ENCODE results near the gene TMEM132C. TPM values are rescaled to one million over a fixed set of nuclear protein-coding genes. Genes with fewer than 3 reads are reported as not detected.
"Not testable (repeated sequence)": the region's sequence is repeated elsewhere in the genome, so short reads cannot be mapped to it uniquely, and the experiment has no call there.

The TMEM132C gene
- total RNA-seq, 1 donor from 2014 or later: 11.7 TPM

DNA sequence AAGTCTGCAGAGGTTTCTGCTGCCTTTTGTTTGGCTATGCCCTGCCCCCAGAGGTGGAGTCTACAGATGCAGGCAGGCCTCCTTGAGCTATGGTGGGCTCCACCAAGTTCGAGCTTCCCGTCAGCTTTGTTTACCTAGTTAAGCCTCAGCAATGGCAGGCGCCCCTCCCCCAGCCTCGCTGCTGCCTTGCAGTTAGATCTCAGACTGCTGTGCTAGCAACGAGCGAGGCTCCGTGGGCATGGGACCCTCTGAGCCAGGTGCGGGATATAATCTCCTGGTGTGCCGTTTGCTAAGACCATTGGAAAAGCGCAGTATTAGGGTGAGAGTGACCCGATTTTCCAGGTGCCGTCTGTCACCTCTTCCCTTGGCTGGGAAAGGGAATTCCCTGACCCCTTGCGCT lies 230.4 kb downstream of the TMEM132C start:
- not testable (repeated sequence) for DNase-seq

GRCh38 chr12:128507470-128507869 lies 240.5 kb downstream of the TMEM132C start:
- DNase-seq: no peak

- DNase-seq: no peak
Observed at GRCh38 chr12:128509170-128509569, 242.2 kb downstream of the TMEM132C start.

- DNase-seq: no peak
Observed at GRCh38 chr12:128510511-128510910, 243.5 kb downstream of the TMEM132C start.

GRCh38 chr12:128513331-128513730 lies 246.4 kb downstream of the TMEM132C start:
- DNase-seq: peak; percentile 22

DNA sequence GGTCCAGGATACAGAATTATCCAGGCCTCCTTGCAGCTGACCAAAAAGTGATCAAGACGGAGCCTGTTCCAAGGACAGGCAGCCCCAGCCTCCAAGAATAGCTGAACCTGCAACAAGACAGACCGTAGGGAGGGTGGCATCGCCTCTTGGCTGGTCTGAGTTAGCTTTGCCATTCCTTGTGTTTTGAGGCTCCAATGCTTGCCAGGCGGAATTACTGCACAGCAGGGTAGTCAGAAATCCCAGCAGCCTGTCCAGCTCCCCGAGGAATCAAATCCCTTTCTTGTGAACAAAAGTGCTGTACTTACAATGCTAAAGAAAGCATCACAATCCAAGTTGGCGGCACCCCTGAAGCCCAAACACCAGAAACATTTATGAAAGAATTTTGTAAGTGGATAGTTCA lies 246.9 kb downstream of the TMEM132C start:
- DNase-seq: no peak

GRCh38 chr12:128518644-128519043 lies 251.7 kb downstream of the TMEM132C start:
- DNase-seq: no peak

GRCh38 chr12:128519426-128519825 lies 252.5 kb downstream of the TMEM132C start:
- DNase-seq: peak; percentile 31

DNA sequence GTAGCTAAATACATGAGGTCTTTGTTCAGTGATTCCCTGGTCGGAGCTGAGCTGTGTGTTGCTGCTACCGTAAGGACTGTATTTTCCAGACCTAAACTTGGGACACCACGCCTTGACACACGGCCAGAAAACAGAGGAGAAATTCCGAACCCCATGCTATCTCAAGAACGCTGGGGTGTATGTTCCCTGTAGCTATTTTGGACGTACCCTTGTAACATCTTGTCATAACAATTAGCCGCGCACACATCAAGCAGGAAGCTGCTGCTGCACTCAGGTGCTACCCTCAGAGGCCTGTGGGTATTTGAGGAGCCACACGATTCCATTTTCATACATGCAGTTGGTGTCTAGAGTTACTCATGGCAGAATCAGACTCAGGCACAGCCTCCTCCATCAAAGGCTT lies 255.0 kb downstream of the TMEM132C start:
- no peak for DNase-seq

DNA sequence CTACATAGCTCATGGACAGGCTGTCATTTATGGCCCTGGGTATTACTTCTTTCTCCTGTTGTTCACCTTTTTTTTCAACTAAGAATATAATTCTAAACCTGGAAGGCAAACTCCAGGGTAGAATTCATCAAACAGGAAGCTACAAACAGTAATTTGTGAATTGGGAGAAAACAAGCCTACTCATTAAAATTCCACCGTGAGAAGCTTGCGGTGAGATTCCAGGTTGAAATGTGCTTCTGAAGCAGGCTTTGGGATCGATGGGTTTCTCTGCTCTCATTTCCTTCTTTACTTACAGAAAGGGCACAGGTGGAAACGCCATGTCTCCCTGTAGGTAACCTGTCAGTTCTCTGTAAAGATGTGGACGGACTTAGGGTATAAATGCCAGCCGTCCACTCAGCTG lies 257.5 kb downstream of the TMEM132C start:
- no peak for DNase-seq

DNA sequence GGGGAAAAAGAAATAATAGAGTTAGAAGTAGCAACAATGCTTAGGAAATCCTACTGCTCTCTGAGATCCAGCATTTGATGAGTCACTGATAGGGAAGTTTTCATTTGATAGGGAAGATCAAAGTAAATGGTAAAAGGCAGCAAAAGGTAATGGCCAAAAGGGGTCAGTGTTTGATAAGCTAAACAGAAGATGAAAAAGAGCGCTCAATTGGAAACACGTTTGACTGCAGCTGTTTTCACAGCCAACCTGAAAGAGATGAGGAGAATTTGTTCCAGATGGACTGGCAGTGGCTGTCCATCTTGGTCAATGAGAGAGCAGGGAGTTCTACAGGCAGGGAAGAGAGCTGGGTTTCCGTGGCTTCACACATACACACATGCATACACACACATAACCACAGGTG lies 264.2 kb downstream of the TMEM132C start:
- DNase-seq: no peak

DNA sequence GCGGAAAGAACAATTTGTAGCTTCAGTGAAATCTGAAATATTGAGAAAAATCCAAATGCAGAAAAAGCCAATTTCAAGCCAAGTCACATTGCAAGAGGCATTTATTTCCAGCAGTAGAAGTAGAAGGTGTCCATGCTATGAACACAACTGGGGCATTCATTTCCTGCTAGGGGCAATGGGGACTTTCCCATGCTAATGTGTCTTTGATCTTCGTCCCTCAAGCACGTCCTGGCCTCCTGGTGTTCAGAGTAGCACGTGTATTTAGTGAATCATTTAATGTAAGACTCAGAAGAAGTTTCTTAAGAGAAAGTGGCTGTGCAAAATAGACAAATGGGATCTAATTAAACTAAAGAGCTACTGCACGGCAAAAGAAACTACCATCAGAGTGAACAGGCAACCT lies 267.9 kb downstream of the TMEM132C start:
- DNase-seq: no peak

- no peak for DNase-seq
Observed at GRCh38 chr12:128536810-128537209, 269.8 kb downstream of the TMEM132C start.

GRCh38 chr12:128537668-128538067 lies 270.7 kb downstream of the TMEM132C start:
- no peak for DNase-seq

GRCh38 chr12:128542844-128543243 lies 275.9 kb downstream of the TMEM132C start:
- no peak for DNase-seq

- DNase-seq: no peak
Observed at GRCh38 chr12:128543460-128543859, 276.5 kb downstream of the TMEM132C start.

- no peak for DNase-seq
Observed at GRCh38 chr12:128543971-128544370, 277.0 kb downstream of the TMEM132C start.

GRCh38 chr12:128548949-128549348 lies 282.0 kb downstream of the TMEM132C start:
- DNase-seq: no peak

GRCh38 chr12:128549601-128550218 lies 282.7 kb downstream of the TMEM132C start:
- no peak for DNase-seq

- no peak for DNase-seq
Observed at GRCh38 chr12:128551266-128551665, 284.3 kb downstream of the TMEM132C start.

- no peak for DNase-seq
Observed at GRCh38 chr12:128554546-128555304, 287.8 kb downstream of the TMEM132C start.

DNA sequence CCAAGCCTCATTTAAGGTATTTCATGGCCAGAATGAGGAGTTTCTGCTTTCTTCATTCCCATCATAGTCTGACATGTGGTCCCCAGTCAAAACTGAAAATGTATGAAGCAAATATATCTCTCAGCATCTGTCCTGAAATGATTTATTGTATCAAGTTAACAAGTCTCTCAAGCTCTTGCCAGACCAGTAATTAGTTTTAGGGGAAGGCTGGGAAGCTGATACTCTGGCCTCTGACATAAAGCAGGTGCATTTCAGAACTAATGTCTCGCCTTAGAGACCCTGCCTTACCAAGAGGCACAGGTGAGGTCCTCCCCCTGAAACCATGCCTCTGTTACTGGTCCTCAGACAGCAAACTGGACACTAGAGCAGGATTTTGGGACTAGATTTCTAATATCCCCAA lies 290.3 kb downstream of the TMEM132C start:
- no peak for DNase-seq

- no peak for DNase-seq
Observed at GRCh38 chr12:128564956-128565355, 298.0 kb downstream of the TMEM132C start.

- DNase-seq: no peak
Observed at GRCh38 chr12:128567730-128568129, 300.8 kb downstream of the TMEM132C start.
